Right ventricle myocardium inferior (tissue), 1 donor: Measurements from ENCODE around the gene KLHL34. TPM values are rescaled to one million over a fixed set of nuclear protein-coding genes. Genes with fewer than 3 reads are reported as not detected.

Experiments used
- ATAC-seq: fragments of 200-7000 bp; cut with Tn5 transposase; one replicate; pipeline ENCODE4 v1.9.1; 2020; ENCODE audit warnings: mild to moderate bottlenecking, moderate library complexity
- DNase-seq: peaks from one replicate; pipeline ENCODE4 v3.0.0; 2021; ENCODE audit errors: missing footprints
- intact Hi-C: fragments of 100-400 bp; cut with DNase I; formaldehyde crosslinking; loops from one replicate; pipeline ENCODE4 v1.11.0; 2022
- long read RNA-seq: library from polyadenylated mRNA; unstranded; transcript quantifications from one replicate; pipeline ENCODE4 v2.0.0, GENCODE V29; 2021
- total RNA-seq: library from RNA; stranded (reverse); fragmentation: NEBNext Ultra II Directional; extraction: Animal tissue kit (Norgen Biotek cat#: 25700); gene quantifications from one replicate; pipeline ENCODE4 v1.2.1, GENCODE V29; 2021
- donor health status: DM: no; HTN: yes; CAD: no; lungs with severe emphysema.

Gene KLHL34
- total RNA-seq: 3.8 TPM
- long read RNA-seq, transcript KLHL34-201 (1 exons, 3,641 nt): major isoform, 13 of 13 reads
- long read RNA-seq, partial matches to known transcripts: 0 of 13 reads
- long read RNA-seq, other reads (novel, unspliced or antisense): 0 of 13 reads

- DNase-seq (peak; percentile 59), ATAC-seq (peak; percentile 80)
- intact Hi-C loops: no loop called here
Measured at GRCh38 chrX:21658152-21658737, at the start of gene KLHL34. Gene KLHL34 (minus strand): TSS chrX:21658330. CDS start chrX:21657788, 542 bp downstream.

- DNase-seq: no peak
- ATAC-seq: no peak
- intact Hi-C loops: no loop called here
Measured at GRCh38 chrX:21705225-21705624, 47.1 kb upstream of the KLHL34 start.

GRCh38 chrX:21702725-21703124, 44.6 kb upstream of the KLHL34 start:
- ATAC-seq: no peak
- no peak for DNase-seq
- intact Hi-C loops: no loop called here

- intact Hi-C loops: no loop called here
- no peak for ATAC-seq
- DNase-seq: no peak
Measured at GRCh38 chrX:21700967-21701366, 42.8 kb upstream of the KLHL34 start.

GRCh38 chrX:21700275-21700674, 42.1 kb upstream of the KLHL34 start:
- DNase-seq: no peak
- ATAC-seq: no peak
- intact Hi-C loops: no loop called here

- ATAC-seq: no peak
- intact Hi-C loops: no loop called here
- no peak for DNase-seq
Measured at GRCh38 chrX:21699136-21699535, 41.0 kb upstream of the KLHL34 start.

GRCh38 chrX:21698272-21698671, 40.1 kb upstream of the KLHL34 start:
- intact Hi-C loops: no loop called here
- no peak for ATAC-seq

GRCh38 chrX:21691512-21692018, 33.4 kb upstream of the KLHL34 start:
- no peak for DNase-seq
- no peak for ATAC-seq
- intact Hi-C loops: no loop called here

More at GRCh38 chrX:21698272-21698671, 40.1 kb upstream of the KLHL34 start:
- DNase-seq: no peak

GRCh38 chrX:21683941-21684340, 25.8 kb upstream of the KLHL34 start:
- intact Hi-C loops: no loop called here
- ATAC-seq (no peak), DNase-seq (no peak)

GRCh38 chrX:21678048-21678612, 20.0 kb upstream of the KLHL34 start:
- no peak for DNase-seq
- no peak for ATAC-seq
- intact Hi-C loops: no loop called here

- no peak for DNase-seq
- no peak for ATAC-seq
- intact Hi-C loops: no loop called here
Measured at GRCh38 chrX:21675931-21676330, 17.8 kb upstream of the KLHL34 start.

- DNase-seq (no peak), ATAC-seq (no peak)
- intact Hi-C loops: no loop called here
Measured at GRCh38 chrX:21674430-21675186, 16.5 kb upstream of the KLHL34 start.

GRCh38 chrX:21666679-21667078, 8.5 kb upstream of the KLHL34 start:
- ATAC-seq (peak; percentile 42), DNase-seq (no peak)
- intact Hi-C loops: loop anchor here (10.0 kb wide), 1 partner anchor 48 kb away; no protein-coding TSS in a partner anchor

GRCh38 chrX:21666252-21666651, 8.1 kb upstream of the KLHL34 start:
- ATAC-seq: peak; percentile 34
- intact Hi-C loops: loop anchor here (10.0 kb wide), 1 partner anchor 49 kb away; no protein-coding TSS in a partner anchor
- DNase-seq: no peak

- no peak for ATAC-seq
- intact Hi-C loops: loop anchor here (10.0 kb wide), 1 partner anchor 52 kb away; no protein-coding TSS in a partner anchor
- DNase-seq: no peak
Measured at GRCh38 chrX:21662761-21663160, 4.6 kb upstream of the KLHL34 start.

- intact Hi-C loops: loop anchor here (10.0 kb wide), 1 partner anchor 53 kb away; no protein-coding TSS in a partner anchor
- ATAC-seq: no peak
- no peak for DNase-seq
Measured at GRCh38 chrX:21661316-21661715, 3.2 kb upstream of the KLHL34 start.

GRCh38 chrX:21660156-21660555, 2.0 kb upstream of the KLHL34 start:
- no peak for DNase-seq
- ATAC-seq: no peak
- intact Hi-C loops: loop anchor here (10.0 kb wide), 1 partner anchor 55 kb away; no protein-coding TSS in a partner anchor

GRCh38 chrX:21659320-21659719, 1.2 kb upstream of the KLHL34 start:
- intact Hi-C loops: no loop called here
- DNase-seq (no peak), ATAC-seq (no peak)

- intact Hi-C loops: no loop called here
- peak; percentile 51 for ATAC-seq
- DNase-seq: peak; percentile 53
Measured at GRCh38 chrX:21658746-21659145, 616 bp upstream of the KLHL34 start.
